Cardiac muscle cell (in vitro differentiated cells and primary cell): Measurements from ENCODE around the gene ZNF837. TPM values are rescaled to one million over a fixed set of nuclear protein-coding genes. Genes with fewer than 3 reads are reported as not detected.

Experiments
- DNase-seq, 2 donors: peaks; one replicate each; pipeline versions ENCODE4 v3.0.0 to v3.0.0-alpha.2; 2010 to 2017; ENCODE audit warnings: low read depth in 1 of 2, low spot score in 1 of 2
- H3K27ac ChIP-seq: fragments of 200-600 bp; sonication (generic); 2 replicates; pipeline ENCODE4 v1.5.1; 2016
- H3K27me3 ChIP-seq: fragments of 200-600 bp; sonication (generic); 2 replicates; pipeline ENCODE4 v1.6.0; 2016; ENCODE audit warnings: control low read depth
- H3K36me3 ChIP-seq: fragments of 200-600 bp; sonication (generic); 2 replicates; pipeline ENCODE4 v1.5.1; 2016; ENCODE audit warnings: control low read depth
- H3K4me1 ChIP-seq: fragments of 200-600 bp; sonication (generic); 2 replicates; pipeline ENCODE4 v1.8.1; 2017; ENCODE audit warnings: low read depth, mild to moderate bottlenecking, mixed run types
- H3K4me3 ChIP-seq: fragments of 200-600 bp; sonication (generic); 2 replicates; pipeline ENCODE4 v1.5.1; 2016; ENCODE audit warnings: mild to moderate bottlenecking
- H3K9me3 ChIP-seq: fragments of 200-600 bp; sonication (generic); 2 replicates; pipeline ENCODE4 v1.5.1; 2017; ENCODE audit warnings: low read depth, mild to moderate bottlenecking, control low read depth
- CTCF ChIP-seq: IDR thresholded peaks from 2 replicates; pipeline ENCODE4 v1.5.1; 2012; ENCODE audit warnings: low read depth, mild to moderate bottlenecking, low read length
- polyA plus RNA-seq: library from polyadenylated mRNA; unstranded; fragments of >200 nt; fragmentation: Nextera tagmentation; extraction: Ambion mirVana; gene quantifications from 2 replicates; pipeline ENCODE4 v1.2.1, GENCODE V29; 2016
- total RNA-seq: library from RNA; depleted of rRNA; stranded (reverse); fragments of >200 nt; gene quantifications from 2 replicates; pipeline ENCODE4 v1.2.3, GENCODE V29; 2016

The ZNF837 gene
- total and polyA plus RNA-seq, 2 experiments from 2014 or later = 8.9 to 9.1 TPM

DNA sequence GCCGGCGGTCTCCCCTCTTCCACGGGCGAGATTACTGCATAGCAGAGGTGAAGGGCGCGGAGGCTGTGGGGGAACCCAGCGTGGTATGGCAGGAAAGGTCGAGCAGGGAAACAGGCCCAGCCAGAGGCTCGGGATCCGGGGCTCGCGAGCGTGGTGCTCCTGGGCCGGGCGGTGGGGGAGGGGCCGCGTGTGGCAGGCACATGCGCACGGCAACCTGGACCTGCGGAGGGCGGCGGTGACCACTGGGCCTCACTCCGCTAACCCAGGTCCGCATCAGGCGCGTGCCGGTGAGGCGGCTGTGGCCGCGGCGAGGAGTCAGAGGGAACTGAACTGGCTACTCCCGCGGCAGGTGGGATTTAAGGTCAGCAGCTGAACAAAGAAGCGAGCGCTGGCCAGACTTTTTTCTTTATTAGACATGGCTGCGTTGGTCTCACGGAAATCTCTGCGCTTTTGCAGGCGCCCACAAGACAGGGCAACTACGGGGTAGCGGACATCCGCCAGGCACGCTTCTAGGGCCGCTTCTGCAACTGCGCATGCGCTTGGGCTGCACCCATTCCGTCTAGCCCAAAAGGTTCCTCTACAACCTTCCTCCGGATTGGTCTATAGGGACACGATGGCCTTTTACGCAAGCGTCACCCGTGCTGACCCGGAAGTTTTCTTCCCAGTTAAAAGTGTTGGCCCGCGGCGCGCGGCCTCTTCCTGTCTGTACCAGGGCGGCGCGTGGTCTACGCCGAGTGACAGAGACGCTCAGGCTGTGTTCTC is 5.9 kb upstream of the ZNF837 start, which contains the start of gene RPS5:
Gene RPS5 (plus strand): TSS at position 694 of the 762 bp plus-strand sequence. CDS start 869 bp downstream, outside the sequence.
- H3K4me3 ChIP-seq = peak within 1 kb of the TSS; percentile 77
- peaks cover 13% of the 10 kb centered on the region for H3K36me3 ChIP-seq
- TF ChIP-seq CTCF = no peak
- no peaks in the 10 kb centered on the region for H3K27me3 ChIP-seq
- peak within 1 kb of the TSS; percentile 96 for H3K27ac ChIP-seq
- H3K4me1 ChIP-seq = peaks cover 13% of the 10 kb centered on the region
- no peaks in the 10 kb centered on the region for H3K9me3 ChIP-seq
- peak; percentile 99 for DNase-seq

GRCh38 chr19:58385891-58386575 is 5.2 kb upstream of the ZNF837 start:
- Histone ChIP-seq H3K4me3 (peak overlapping the region; percentile 77), H3K9me3 (no peaks in the 10 kb centered on the region), H3K27ac (peak overlapping the region; percentile 96), H3K36me3 (peaks cover 9% of the 10 kb centered on the region), H3K27me3 (no peaks in the 10 kb centered on the region), H3K4me1 (peaks cover 13% of the 10 kb centered on the region)
- no peak for TF ChIP-seq CTCF
- DNase-seq = no peak

- Histone ChIP-seq H3K4me3 (peak overlapping the region; percentile 77), H3K9me3 (no peaks in the 10 kb centered on the region), H3K4me1 (peaks cover 13% of the 10 kb centered on the region), H3K36me3 (peaks cover 3% of the 10 kb centered on the region), H3K27me3 (no peaks in the 10 kb centered on the region), H3K27ac (peak overlapping the region; percentile 96)
- no peak for DNase-seq
- TF ChIP-seq CTCF = no peak
Measured at GRCh38 chr19:58385313-58385890, 4.6 kb upstream of the ZNF837 start.

GRCh38 chr19:58382997-58383603 is 2.3 kb upstream of the ZNF837 start:
- Histone ChIP-seq H3K36me3 (no peaks in the 10 kb centered on the region), H3K9me3 (no peaks in the 10 kb centered on the region), H3K27ac (no peak overlapping the region), H3K27me3 (no peaks in the 10 kb centered on the region), H3K4me3 (no peak overlapping the region), H3K4me1 (peaks cover 16% of the 10 kb centered on the region)
- DNase-seq = no peak
- TF ChIP-seq CTCF = no peak

GRCh38 chr19:58381460-58382212 is 806 bp upstream of the ZNF837 start:
- Histone ChIP-seq H3K36me3 (no peaks in the 10 kb centered on the region), H3K9me3 (no peaks in the 10 kb centered on the region), H3K27ac (peak overlapping the region; percentile 50), H3K27me3 (no peaks in the 10 kb centered on the region), H3K4me3 (peak overlapping the region; percentile 50), H3K4me1 (peaks cover 12% of the 10 kb centered on the region)
- no peak for TF ChIP-seq CTCF
- no peak for DNase-seq
